Activated CD4-positive, alpha-beta memory T cell treated with anti-CD3 and anti-CD28 coated beads for 36 hours (primary cell): ENCODE data around the gene MPST. TPM values are rescaled to one million over a fixed set of nuclear protein-coding genes. Genes with fewer than 3 reads are reported as not detected.
A peak's percentile ranks its signal among the peaks of the same experiment; 100 is the strongest.

ENCODE experiments used
- CTCF ChIA-PET: fragments of 350-600 bp; sonication (Branson Sonifier 250); formaldehyde crosslinking; loops from one replicate; lab custom pipeline; 2021; ENCODE audit warnings: antibody characterized with exemption, inconsistent platforms; lab: Charles Lee
- POLR2A ChIA-PET: fragments of 350-600 bp; sonication (Branson Sonifier 250); formaldehyde crosslinking; loops from one replicate; lab custom pipeline; 2021; ENCODE audit warnings: antibody characterized with exemption; lab: Charles Lee
- DNase-seq: peaks from one replicate; pipeline ENCODE4 v3.0.0-alpha.2; 2020
- H3K27ac Mint-ChIP-seq: one replicate; pipeline ENCODE4 v1.8.0; 2021; ENCODE audit warnings: mixed read lengths
- H3K27me3 Mint-ChIP-seq: one replicate; pipeline ENCODE4 v1.8.0; 2021; ENCODE audit warnings: mixed read lengths
- H3K36me3 Mint-ChIP-seq: one replicate; pipeline ENCODE4 v1.8.0; 2021; ENCODE audit warnings: mixed read lengths
- H3K4me1 Mint-ChIP-seq: one replicate; pipeline ENCODE4 v1.8.0; 2021; ENCODE audit warnings: low read depth, mixed read lengths
- H3K4me3 Mint-ChIP-seq: one replicate; pipeline ENCODE4 v1.8.0; 2021; ENCODE audit warnings: mild to moderate bottlenecking, mixed read lengths
- H3K9me3 Mint-ChIP-seq: one replicate; pipeline ENCODE4 v1.8.0; 2021; ENCODE audit warnings: mixed read lengths
- intact Hi-C: fragments of 100-400 bp; cut with micrococcal nuclease; formaldehyde crosslinking; loops from one replicate; pipeline ENCODE4 v1.15.1; 2023
- total RNA-seq, 2 experiments: library from RNA; stranded (reverse); gene quantifications; one replicate each; pipeline ENCODE4 v1.2.3, GENCODE V29; 2021

Gene MPST
- total RNA-seq, 2 experiments from 2014 or later: 16.9 to 17.6 TPM

DNA sequence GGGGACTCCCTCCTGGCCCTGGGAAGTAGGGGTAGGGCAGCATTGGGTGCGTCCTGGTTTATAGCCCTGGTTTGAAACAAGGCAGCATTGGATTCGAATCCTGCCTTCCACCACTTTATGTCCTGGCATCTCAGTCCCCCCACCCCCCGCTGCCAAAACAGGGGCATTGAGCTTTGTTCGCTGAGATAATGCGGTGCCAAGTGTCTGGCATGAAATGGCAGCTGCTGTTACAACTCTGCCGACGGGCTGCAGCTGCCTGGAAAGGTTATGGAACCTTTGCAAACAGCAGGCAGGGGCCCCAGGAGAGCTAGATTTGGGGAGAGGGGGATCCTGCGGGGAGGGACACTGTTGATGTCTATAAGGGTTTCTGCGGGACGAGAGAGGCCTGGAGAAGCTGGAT lies 2.2 kb upstream of the MPST start:
- no peak for DNase-seq
- Mint-ChIP-seq H3K36me3 (no peaks in the 10 kb centered on the region), H3K27me3 (peaks cover 3% of the 10 kb centered on the region), H3K4me1 (peaks cover 9% of the 10 kb centered on the region), H3K4me3 (no peak overlapping the region), H3K9me3 (no peaks in the 10 kb centered on the region), H3K27ac (no peak overlapping the region)
- ChIA-PET POLR2A (no interaction called here), CTCF (interaction anchor here (0.7 to 0.9 kb wide), 2 partner anchors 200 to 214 kb away, joined by 3 read pairs; no protein-coding TSS in a partner anchor)
- intact Hi-C loops: no loop called here

DNA sequence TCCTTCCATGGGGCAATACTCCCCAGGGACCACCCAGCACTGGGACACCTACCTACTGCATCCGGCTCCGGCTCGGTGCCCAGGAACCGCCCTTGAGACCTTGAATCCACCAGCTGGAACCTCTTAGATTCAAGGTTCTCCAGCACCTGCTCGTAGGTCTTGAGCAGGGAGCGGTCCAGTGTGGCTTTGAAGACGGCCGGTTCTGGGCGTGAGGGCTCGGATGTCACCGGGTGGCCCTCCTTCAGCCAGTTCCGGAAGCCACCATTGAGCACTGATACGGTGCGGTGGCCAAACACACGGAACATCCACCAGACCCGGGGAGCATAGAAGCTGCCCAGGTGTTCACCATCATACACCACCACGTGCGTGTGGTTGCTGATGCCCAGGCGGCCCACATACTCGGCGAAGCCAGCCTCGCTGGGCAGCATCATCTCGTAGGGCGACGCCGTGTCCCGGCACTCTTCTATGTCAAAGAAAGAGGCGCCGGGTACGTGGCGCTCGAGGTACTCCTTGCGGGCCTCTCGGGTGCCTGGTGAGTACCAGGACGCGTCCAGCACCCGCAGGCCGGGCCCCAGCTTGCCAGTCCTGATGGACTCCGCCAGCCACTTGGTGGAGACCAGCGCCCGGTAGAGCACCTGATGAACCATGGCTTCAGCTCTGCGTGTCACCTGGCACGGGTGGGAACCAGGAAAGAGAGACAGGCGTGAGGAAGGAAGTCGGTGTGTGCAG lies 1.3 kb upstream of the MPST start:
- H3K27me3 Mint-ChIP-seq: peaks cover 3% of the 10 kb centered on the region
- H3K9me3 Mint-ChIP-seq: no peaks in the 10 kb centered on the region
- no peak for DNase-seq
- H3K4me1 Mint-ChIP-seq: peaks cover 9% of the 10 kb centered on the region
- no peak overlapping the region for H3K27ac Mint-ChIP-seq
- peak overlapping the region; percentile 61 for H3K4me3 Mint-ChIP-seq
- no peaks in the 10 kb centered on the region for H3K36me3 Mint-ChIP-seq
- POLR2A ChIA-PET: interaction anchor here (1.1 to 1.8 kb wide), 2 partner anchors 104 to 242 kb away, joined by 3 to 7 read pairs; partner anchors contain the start of gene IFT27
- intact Hi-C loops: no loop called here
- CTCF ChIA-PET: interaction anchor here (0.9 to 2.1 kb wide), 10 partner anchors 12 to 199 kb away, joined by 3 to 11 read pairs (median 4); partner anchors contain the start of gene KCTD17

- no peak for DNase-seq
- Mint-ChIP-seq H3K27me3 (peaks cover 3% of the 10 kb centered on the region), H3K4me3 (peak overlapping the region; percentile 61), H3K4me1 (peaks cover 9% of the 10 kb centered on the region), H3K9me3 (no peaks in the 10 kb centered on the region), H3K27ac (no peak overlapping the region), H3K36me3 (no peaks in the 10 kb centered on the region)
- intact Hi-C loops: no loop called here
- POLR2A ChIA-PET: interaction anchor here (0.6 to 1.8 kb wide), 3 partner anchors 103 to 243 kb away, joined by 3 to 7 read pairs (median 3); partner anchors contain the start of gene IFT27
- CTCF ChIA-PET: interaction anchor here (0.7 to 2.1 kb wide), 12 partner anchors 12 to 180 kb away, joined by 3 to 11 read pairs (median 4); partner anchors contain the start of gene KCTD17
Measured at GRCh38 chr22:37018815-37019308, 680 bp upstream of the MPST start.

DNA sequence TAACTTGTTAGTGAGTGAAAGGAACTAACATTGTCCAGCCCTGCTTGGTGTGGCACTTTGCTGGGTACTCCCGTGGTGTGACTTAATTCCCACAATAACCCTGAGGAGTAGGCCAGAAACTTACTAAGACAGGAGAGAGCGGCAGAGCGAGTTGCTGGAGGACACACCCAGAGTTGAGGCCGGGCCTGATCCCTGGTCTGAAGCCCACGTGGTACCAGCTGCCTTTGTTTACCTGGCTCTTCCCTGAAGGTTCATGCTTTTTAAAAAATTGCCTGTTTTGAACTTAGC lies 594 bp downstream of the MPST start:
- H3K4me3 Mint-ChIP-seq: peak overlapping the region; percentile 89
- ChIA-PET POLR2A (no interaction called here), CTCF (interaction anchor here (1.0 to 1.6 kb wide), 4 partner anchors 15 to 262 kb away, joined by 3 to 8 read pairs (median 4); no protein-coding TSS in a partner anchor)
- H3K27me3 Mint-ChIP-seq: peaks cover 3% of the 10 kb centered on the region
- no peak overlapping the region for H3K27ac Mint-ChIP-seq
- H3K36me3 Mint-ChIP-seq: no peaks in the 10 kb centered on the region
- intact Hi-C loops: no loop called here
- peaks cover 9% of the 10 kb centered on the region for H3K4me1 Mint-ChIP-seq
- DNase-seq: no peak
- no peaks in the 10 kb centered on the region for H3K9me3 Mint-ChIP-seq

GRCh38 chr22:37021041-37021440 lies 1.5 kb downstream of the MPST start:
- CTCF ChIA-PET: interaction anchor here (0.7 to 3.5 kb wide), 13 partner anchors 11 to 284 kb away, joined by 3 to 14 read pairs (median 5); a partner anchor contains a TSS
- peaks cover 3% of the 10 kb centered on the region for H3K27me3 Mint-ChIP-seq
- H3K4me3 Mint-ChIP-seq: no peak overlapping the region
- POLR2A ChIA-PET: no interaction called here
- H3K36me3 Mint-ChIP-seq: no peaks in the 10 kb centered on the region
- H3K27ac Mint-ChIP-seq: no peak overlapping the region
- peaks cover 9% of the 10 kb centered on the region for H3K4me1 Mint-ChIP-seq
- no peaks in the 10 kb centered on the region for H3K9me3 Mint-ChIP-seq
- intact Hi-C loops: no loop called here
- no peak for DNase-seq

- peak; percentile 64 for DNase-seq
- Mint-ChIP-seq H3K4me3 (no peak overlapping the region), H3K27ac (no peak overlapping the region), H3K27me3 (peaks cover 3% of the 10 kb centered on the region), H3K36me3 (no peaks in the 10 kb centered on the region), H3K4me1 (peaks cover 9% of the 10 kb centered on the region), H3K9me3 (no peaks in the 10 kb centered on the region)
- intact Hi-C loops: loop anchor here (2.0 kb wide), 1 partner anchor 23 kb away; no protein-coding TSS in a partner anchor
- ChIA-PET POLR2A (no interaction called here), CTCF (interaction anchor here (0.7 to 3.5 kb wide), 14 partner anchors 11 to 283 kb away, joined by 3 to 14 read pairs (median 4); a partner anchor contains a TSS)
Measured at GRCh38 chr22:37021710-37022482, 2.4 kb downstream of the MPST start.

GRCh38 chr22:37022483-37023337 lies 3.2 kb downstream of the MPST start:
- peaks cover 3% of the 10 kb centered on the region for H3K27me3 Mint-ChIP-seq
- peaks cover 9% of the 10 kb centered on the region for H3K4me1 Mint-ChIP-seq
- no peaks in the 10 kb centered on the region for H3K36me3 Mint-ChIP-seq
- H3K9me3 Mint-ChIP-seq: no peaks in the 10 kb centered on the region
- H3K4me3 Mint-ChIP-seq: no peak overlapping the region
- ChIA-PET CTCF (interaction anchor here (0.9 to 3.5 kb wide), 12 partner anchors 10 to 135 kb away, joined by 3 to 14 read pairs (median 5); a partner anchor contains a TSS), POLR2A (no interaction called here)
- no peak for DNase-seq
- H3K27ac Mint-ChIP-seq: no peak overlapping the region
- intact Hi-C loops: loop anchor here (2.0 kb wide), 1 partner anchor 22 kb away; no protein-coding TSS in a partner anchor

- intact Hi-C loops: loop anchor here (2.0 kb wide), 1 partner anchor 21 kb away; no protein-coding TSS in a partner anchor
- no peak overlapping the region for H3K27ac Mint-ChIP-seq
- no peaks in the 10 kb centered on the region for H3K9me3 Mint-ChIP-seq
- no peak for DNase-seq
- peaks cover 3% of the 10 kb centered on the region for H3K27me3 Mint-ChIP-seq
- no peak overlapping the region for H3K4me3 Mint-ChIP-seq
- H3K4me1 Mint-ChIP-seq: peaks cover 9% of the 10 kb centered on the region
- ChIA-PET POLR2A (no interaction called here), CTCF (interaction anchor here (1.0 to 3.5 kb wide), 2 partner anchors 21 to 26 kb away, joined by 5 to 11 read pairs; no protein-coding TSS in a partner anchor)
- H3K36me3 Mint-ChIP-seq: no peaks in the 10 kb centered on the region
Measured at GRCh38 chr22:37023743-37024338, 4.3 kb downstream of the MPST start.

- no peak for DNase-seq
- H3K9me3 Mint-ChIP-seq: no peaks in the 10 kb centered on the region
- no peaks in the 10 kb centered on the region for H3K36me3 Mint-ChIP-seq
- no peak overlapping the region for H3K4me3 Mint-ChIP-seq
- ChIA-PET CTCF (interaction anchor here (1.2 kb wide), 1 partner anchor 78 kb away, joined by 3 read pairs; no protein-coding TSS in a partner anchor), POLR2A (no interaction called here)
- H3K27me3 Mint-ChIP-seq: peaks cover 3% of the 10 kb centered on the region
- H3K4me1 Mint-ChIP-seq: peaks cover 9% of the 10 kb centered on the region
- H3K27ac Mint-ChIP-seq: no peak overlapping the region
- intact Hi-C loops: no loop called here
Measured at GRCh38 chr22:37024339-37025157, 5.0 kb downstream of the MPST start.

DNA sequence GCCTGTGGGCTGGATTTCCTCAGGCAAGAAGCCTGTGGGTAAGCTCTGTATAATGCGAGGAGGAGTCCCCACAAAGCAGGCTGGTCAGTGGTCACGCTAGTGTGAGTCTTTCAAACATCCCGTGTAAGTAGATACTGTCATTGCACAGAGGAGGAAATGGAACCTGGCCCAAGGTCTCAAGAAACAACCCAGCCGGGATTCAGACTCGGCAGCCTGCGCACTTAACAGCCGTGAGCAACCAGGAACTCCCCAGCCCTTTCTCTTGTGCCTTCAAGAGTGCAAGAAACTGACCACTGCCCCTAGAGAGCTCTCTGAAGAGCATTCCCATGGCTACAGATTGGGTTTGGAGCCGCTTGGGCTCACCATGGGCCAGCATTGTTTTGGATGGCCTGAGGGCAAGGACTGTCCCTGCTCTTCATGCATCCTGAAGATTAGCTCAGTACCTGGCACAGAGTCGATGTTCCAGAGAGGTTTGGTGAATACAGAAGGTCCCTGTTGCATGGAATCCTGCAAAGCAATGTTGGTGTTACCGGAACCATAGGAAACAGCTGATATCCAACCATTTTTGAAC lies 6.0 kb downstream of the MPST start:
- Mint-ChIP-seq H3K4me3 (no peak overlapping the region), H3K4me1 (peaks cover 4% of the 10 kb centered on the region), H3K36me3 (no peaks in the 10 kb centered on the region), H3K27ac (no peak overlapping the region), H3K27me3 (no peaks in the 10 kb centered on the region), H3K9me3 (no peaks in the 10 kb centered on the region)
- CTCF ChIA-PET: interaction anchor here (1.1 to 1.5 kb wide), 3 partner anchors 18 to 244 kb away, joined by 3 read pairs; no protein-coding TSS in a partner anchor
- DNase-seq: no peak
- POLR2A ChIA-PET: no interaction called here
- intact Hi-C loops: no loop called here
